SW480 (cell line): ENCODE measurements around the gene CARD11.

ENCODE experiments used
- DNase-seq: peaks from one replicate; pipeline ENCODE4 v3.0.0-alpha.2; 2016; ENCODE audit warnings: low spot score

CARD11 gene

DNA sequence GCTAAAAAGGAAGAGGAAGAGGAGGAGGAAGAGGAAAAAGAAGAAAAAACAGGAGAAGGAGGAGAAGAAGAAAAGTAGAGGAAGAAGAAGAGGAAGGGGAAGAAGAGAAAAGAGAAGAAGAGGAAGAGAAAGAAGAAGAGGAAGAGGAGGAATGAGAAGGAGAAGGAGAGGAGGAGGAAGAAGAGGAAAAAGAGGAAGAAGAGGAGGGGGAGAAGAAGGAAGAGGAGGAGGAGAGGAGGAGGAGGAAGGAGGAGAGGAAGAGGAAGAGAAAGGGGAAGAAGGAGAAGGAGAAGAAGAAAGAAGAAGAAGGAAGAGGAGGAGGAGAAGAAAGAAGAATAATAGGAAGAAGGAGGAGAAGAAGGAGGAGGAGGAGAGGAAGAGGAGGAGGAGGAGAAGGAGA lies 103.2 kb downstream of the CARD11 start:
- no peak for DNase-seq

DNA sequence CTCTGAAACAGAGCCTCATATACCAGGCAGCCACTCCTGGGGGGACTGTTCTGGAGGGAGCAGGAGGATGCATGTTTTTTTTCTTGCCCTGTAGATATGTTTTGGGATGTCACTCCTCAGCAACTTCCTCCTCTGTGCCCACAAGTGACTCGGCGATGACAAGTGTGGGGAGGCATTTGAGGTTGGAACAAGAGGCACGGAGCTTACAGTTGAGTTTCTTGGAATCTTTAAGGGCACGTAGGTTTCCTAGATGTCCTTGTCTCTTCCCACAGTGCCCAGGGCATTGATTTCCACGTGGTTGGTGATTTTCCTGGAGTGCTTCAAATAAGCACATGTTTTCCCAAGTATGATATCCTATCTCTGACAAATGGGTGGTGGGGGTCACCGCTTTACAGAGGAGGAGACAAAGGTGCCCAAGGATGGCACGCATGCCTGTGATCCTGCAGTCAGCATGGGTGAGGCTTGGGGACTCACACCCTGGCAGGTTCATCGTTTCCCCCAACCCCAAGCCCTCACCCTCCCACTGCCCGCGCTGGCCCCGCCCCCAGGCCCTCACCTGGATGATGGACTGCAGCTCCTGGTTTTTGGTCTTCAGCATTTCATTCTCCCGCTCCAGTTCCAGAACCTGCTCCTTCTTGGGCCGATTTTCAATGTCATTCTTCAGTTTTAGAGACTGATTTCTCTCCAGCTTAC lies 104.3 kb downstream of the CARD11 start:
- no peak for DNase-seq

DNA sequence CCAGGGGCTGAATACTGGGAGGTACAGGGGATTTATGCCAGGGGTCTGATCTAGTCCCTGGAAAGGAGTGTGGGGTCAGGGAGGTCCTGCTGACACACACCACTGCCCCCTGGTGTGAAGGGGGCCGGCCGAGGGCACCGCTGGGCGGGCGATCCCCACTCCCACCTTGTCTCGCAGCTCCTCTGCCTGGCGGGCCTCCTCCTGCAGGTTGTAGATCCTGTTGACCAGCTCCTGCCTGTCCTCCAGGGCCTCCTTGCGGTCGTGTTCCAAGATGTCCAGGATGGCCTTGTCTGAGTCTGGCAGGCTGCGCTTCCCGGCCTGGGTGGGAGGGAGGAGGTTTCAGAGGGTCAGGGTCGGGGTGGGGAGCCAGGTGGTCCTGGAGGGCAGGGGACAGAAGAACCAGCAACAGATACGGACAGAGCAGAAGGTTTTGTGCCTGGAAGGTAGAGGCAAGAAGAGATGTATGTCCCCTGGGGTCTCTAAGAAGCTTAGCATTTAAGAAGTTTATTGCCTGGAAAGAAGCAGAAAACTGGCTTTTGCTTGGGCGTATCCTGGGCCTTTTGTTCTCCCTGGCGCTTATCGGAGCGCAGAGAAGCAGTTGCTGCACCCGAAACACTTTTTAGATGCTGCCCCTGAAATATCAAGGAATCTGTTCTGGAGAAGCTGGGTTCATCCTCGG lies 105.0 kb downstream of the CARD11 start:
- DNase-seq: no peak

DNA sequence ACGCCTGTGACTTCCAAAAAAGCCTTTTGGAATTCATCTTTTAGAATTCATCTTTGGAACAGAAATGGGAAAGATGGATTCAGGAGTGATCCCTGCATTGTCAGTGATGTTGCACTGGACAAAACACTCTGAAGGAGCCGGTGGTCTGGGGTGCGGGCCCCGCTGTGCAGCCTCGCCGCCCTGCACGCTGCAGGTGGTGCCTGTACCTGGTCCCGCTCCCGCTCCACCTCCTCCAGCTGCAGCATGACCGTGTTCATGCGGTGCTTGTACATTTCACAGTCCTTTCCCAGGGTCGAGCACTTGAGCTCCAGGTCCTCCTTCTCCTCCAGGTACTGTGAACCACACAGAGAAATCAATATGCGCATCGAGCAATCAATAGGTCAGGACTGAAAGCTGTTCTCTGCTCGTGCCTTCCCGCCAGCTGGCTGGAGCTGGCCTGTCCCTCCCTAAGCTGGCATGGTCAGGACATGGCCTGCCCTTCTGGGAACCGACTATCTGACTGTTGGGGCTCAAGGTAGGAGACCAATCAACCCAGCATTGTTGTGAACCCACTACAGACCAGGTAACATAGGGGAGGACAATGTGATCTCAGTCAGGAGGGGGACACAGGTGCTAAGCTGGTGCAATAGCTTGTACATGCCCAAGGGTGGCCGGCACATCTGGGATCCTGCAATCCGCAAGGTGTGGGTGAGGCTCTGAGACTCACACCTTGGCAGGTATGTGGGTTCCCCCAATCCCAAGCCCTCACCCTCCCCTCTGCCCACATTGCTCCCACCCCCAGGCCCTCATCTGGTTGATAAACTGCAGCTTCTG lies 105.8 kb downstream of the CARD11 start:
- no peak for DNase-seq

DNA sequence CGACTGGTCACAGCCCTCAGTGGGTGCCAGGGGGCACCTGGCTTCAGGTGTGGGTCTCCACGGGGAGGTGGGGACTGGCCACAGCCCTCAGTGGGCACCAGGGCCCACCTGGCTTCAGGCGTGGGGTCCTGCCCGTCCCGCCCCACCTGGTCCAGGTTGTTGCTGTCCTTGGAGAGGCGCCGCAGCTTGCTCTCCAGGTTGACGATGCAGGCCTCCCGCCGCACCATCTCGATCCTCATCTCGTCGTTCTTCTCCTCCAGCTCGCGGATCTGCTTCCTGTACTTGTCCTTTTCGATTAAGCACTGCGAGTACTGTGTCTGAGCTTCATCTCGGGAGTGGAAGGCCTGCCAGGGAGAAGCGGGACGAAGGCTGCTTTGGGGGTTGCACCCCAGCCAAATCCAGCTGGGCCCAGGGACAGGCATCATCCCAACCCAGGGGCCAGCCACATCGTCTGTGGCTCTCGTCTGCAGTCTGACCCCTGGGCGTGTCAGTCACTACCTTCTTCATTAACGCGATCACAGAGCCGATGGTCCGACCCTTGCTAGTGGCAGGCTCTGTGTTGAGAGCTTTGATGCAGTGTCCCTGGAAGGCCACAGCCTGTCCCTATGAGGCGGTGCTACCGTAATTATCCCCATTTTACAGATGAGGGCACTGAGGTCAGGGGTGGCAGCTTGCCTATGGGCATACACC lies 106.6 kb downstream of the CARD11 start:
- DNase-seq: no peak

DNA sequence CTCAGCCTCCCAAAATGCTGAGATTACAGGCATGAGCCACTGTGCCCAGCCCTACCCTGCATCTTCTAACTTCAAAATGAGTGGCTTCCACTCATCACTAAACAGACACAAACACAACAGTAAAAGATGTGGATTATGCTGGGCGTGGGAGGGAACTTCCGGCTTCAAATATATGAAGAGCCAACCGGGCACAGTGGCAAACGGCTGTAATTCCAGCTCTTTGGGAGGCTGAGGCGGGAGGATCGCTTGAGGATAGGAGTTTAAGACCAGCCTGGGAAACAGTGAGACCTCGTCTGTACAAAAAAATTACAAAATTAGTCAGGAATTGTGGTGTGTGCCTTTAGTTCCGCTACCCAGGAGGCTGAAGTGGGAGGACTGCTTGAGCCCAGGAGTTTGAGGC lies 107.4 kb downstream of the CARD11 start:
- no peak for DNase-seq

DNA sequence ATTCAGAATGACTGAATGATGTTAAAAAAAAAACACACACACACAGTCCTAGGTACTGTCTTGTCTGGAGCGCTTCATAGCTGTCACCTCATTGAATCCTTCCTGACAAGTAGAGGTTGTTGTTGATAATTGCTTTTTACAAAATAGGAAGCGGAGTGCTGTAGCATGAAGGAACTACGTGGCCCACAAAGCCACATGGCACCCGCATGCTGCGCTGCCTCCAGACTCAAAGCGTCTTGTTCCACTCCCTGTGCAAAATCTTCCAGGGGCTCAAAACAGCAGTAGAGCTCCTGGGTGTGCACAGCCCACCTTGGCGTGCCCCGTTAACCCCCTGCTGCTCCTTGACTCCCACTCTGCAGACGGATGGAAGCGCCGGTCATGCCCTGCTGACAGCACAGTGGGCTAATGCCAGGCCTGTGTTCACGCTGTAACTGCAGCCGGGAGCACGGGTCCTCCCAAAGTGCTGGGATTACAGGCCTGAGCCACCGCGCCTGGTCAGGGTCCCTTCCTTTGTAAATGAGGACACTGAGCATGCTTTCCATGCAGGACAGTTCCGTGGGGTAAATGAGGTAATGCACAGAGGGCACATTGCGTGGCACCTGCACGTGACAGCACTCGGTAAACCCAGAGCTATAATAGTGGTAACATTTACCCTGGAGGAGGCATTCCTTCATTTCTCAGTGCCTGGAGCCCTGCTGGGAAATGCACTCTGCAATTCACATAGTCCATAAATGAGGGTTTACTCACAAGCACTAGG lies 108.5 kb downstream of the CARD11 start:
- no peak for DNase-seq

DNA sequence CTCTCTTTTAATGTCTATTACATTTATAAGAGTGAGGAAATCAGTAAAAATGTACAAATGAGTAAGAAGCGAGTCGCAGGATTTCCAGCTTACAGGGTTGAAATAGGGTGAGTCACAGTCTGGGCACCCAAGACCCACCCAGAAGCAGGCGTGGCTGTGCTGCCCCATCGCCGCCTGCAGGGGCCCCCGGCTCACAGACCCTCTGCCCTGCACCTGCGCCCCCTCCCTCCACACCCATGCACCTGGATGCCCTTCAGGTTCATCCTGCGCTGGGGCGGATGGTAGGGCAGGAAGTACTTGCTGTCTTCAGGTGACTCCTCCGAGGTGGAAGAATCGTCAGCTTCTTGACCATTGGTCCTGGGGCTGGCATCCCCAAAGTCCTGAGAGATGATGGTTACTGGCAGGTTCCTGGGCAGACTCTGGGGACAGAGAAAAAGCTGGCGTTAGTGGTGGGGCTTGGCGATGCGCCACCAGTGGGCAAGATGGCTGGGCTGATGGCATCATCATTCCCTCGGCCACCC lies 109.4 kb downstream of the CARD11 start:
- peak; percentile 65 for DNase-seq

DNA sequence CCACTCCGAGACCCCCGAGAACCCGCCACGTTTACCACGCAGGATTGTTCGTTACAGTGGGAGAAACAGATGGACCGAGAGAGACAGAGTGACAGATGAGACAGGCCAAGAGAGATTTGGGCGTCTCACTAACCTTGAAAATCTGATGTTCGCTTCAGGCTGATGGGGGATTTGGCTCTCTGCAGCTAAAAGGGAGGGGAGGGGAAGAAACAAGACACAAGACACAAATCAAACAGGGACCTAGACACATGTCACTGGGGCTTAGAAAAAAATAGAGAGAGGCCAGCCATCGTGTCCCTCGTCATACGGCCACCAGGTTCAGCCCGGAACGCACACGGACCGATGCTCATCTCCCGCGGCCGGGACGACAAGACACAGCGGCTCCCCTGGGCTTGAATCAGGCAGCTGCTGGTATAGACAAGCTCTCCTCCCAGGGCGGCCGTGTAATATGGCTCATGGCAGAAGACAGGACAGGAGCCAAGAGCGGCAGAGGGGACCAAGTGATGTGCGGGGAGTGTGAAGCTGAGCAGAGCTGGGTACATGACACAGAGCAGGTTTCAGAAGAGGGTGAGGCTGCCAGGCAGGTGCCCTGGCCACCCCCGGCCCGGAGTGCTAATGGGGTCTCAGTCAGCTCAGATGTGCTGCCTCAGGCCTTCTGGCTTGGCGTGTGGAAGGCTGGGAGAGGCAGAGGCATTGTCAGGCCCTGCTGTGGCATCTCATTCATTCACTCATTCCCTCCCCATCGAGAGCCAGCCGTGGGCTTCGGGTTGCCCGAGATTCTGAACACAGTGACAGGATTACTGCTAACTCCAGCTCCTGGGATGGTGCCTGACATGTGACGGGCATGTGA lies 111.0 kb downstream of the CARD11 start:
- no peak for DNase-seq

DNA sequence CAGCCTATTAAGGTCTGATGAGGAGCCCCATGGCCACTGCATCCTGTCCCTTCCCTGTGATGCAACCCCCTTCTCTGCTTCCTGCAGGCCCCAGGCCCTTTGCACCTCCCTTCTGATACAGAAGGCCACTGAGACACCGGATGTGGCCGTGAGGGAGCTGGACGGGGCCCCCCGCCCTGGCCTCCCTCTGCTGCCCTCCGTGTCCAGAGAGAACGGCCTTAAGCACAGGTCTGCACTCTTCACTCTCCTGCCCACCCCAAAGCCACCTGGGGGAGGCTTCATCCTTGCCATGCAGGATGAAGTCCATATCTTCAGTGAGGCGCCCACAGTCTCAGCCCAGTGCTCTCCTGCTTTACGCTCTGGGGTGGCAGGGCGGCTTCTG lies 112.6 kb downstream of the CARD11 start:
- no peak for DNase-seq

DNA sequence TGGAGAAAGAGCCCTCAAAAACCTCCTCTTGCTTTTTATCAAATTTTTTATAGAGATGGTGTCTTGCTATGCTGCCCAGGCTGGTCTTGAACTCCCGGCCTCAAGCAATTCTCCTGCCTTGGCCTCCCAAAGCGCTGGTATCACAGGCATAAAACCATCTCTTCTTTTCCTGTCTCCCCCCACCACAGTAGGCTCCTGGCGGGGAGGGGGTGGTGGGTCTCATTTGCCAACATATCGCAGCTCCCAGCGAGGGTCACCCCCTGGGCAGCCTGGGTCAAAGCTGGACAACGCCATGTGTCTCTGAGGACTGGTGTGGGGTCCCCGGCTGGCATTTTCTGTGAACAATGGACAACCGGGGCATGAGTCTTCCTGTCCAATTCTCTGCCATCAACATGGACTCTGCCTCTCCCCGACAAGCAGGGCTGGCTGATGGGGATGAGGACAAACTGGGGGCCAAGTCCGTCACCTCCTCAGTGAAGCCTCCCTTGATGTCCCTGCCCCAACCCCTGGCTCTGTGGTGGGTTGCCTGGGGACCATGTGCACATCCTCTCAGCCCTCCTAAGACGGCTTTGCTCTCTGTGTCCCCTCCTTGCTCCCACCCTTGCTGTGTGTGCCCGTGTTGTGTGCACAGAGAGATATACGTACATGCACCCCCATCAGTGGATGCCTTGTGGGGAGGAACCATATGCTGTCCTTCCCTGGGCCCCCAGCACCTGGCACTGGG lies 113.2 kb downstream of the CARD11 start:
- DNase-seq: no peak

DNA sequence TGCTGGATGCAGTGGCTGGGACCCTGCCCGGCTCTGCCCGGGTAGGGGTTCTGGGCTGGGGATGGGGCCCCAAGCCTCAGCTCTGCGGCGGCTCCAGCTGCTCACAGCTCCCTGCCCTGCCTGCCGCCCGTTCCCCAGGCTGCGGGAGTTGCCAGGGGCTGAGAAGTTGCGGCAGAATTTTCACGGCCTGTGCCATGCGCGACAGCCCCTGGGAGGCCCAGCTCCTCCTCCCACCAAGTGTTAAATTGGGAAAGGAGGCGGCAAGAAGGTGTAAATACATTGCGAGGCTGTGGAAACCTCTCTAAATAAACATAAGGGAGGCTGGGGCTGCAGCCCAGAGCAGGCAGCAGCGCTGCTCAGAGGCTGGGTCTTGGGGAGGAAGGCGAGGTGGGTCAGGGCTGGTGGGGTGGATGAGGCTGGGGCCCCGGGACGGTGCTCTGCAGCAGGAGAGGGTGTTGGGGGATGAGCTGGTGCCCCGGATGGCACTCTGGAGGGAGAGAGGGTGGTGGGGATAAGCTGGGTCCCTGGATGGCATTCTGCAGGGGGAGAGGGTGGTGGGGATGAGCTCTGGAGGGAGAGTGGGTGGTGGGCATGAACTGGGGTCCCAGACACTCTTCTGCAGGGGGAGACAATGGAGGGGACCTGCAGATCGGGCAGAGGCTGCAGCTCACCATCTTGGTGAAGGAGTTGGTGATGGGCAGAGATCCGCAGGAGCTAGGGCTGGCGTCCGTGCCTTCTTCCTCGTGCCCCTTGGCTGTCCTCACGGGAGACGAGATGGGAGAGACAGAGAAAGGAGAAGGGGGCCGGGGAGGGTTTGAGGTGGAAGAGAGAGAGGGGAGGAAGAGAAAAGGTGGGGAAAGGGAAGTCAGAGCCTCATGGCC lies 114.1 kb downstream of the CARD11 start:
- DNase-seq: no peak

DNA sequence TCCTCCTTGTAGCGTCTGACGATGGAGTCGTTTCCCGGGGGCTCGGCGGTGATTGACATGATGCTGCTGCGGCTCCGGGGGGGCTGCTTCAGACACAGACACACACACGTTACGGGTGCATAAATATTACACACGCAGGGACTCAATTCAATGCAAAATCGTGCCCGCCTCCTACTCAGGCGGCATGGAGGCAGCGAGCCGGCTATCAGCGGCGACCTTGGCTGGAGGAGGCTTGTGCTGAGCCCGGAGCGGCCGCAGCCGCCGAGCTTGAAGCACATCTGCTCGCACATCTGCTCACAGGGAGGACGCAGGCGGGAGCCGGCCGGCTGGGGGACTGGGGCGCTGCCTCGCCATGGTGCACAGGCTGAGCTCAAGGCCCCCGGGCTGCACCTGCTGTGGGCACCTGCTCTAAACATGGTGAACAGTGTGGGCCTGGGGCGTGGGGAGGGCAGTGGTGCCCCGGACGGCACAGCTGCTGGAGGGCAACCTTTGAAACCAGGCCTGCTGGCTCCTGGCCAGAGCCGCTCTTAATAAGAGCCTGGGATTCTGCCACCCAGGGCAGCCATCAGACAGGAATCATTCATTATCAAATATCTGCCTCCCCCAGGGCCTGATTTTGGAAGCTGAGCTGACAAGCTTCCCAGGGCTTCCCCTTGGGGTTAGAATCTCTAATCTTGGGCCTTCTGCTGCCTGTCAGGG lies 114.9 kb downstream of the CARD11 start:
- DNase-seq: no peak

DNA sequence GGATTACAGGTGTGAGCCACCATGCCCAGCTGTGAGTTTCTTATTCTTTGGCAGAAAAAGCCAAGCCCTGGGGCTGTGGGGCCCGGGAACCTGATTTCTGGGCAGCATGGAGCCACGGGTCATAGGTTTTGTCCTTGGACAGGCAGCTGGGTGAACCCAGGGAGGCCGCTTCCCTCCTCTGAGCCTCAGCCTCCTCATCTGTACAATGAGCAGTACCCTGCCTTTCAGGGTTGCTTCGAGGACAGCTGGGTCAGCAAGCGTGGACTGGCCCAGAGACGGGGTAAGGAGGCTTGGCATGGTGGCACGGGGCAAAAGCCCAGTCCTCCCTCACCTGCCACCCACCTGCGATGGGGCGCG lies 115.4 kb downstream of the CARD11 start:
- no peak for DNase-seq

DNA sequence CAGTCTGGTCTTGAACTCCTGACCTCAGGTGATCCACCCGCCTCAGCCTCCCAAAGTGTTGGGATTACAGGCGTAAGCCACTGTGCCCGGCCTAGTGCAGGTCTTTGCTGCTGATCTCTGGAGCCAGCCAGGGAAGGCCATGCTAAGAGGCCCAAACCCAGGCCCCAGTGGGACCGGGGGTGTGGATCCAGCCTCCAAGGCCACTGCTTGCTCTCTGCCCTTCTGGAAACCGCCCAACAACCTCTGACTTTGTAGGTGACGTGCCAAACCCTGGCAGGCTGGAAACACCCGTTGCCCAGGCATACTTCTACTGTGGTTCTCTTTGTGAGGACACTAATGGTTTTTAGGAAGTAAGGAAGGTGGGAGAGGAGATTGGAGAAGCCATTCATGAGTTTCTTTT lies 116.1 kb downstream of the CARD11 start:
- DNase-seq: no peak

DNA sequence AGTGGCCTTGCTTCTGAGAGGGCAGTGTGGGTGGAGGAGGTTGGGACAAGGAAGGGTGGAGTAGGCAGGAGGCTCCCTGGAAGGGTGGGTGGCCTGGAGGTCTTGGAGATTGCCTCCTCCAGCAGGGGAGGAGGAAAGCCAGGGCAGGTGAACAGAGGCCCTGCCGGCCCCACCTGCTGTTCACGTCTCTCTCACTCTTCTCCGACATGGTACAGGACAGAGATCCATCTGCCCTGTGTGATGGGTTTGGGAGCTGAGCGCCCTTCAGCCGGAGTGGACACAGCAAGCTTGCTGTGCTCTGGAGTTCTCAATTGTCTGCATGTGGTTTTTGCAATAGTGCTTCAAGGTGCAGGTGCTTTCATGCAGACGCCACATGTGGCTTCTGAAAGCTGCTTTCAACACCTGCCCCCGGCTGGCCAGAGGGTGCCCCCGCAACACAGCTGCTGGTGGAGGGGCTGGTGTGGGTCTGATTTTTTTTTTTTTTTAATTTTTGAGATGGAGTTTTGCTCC lies 116.7 kb downstream of the CARD11 start:
- no peak for DNase-seq

DNA sequence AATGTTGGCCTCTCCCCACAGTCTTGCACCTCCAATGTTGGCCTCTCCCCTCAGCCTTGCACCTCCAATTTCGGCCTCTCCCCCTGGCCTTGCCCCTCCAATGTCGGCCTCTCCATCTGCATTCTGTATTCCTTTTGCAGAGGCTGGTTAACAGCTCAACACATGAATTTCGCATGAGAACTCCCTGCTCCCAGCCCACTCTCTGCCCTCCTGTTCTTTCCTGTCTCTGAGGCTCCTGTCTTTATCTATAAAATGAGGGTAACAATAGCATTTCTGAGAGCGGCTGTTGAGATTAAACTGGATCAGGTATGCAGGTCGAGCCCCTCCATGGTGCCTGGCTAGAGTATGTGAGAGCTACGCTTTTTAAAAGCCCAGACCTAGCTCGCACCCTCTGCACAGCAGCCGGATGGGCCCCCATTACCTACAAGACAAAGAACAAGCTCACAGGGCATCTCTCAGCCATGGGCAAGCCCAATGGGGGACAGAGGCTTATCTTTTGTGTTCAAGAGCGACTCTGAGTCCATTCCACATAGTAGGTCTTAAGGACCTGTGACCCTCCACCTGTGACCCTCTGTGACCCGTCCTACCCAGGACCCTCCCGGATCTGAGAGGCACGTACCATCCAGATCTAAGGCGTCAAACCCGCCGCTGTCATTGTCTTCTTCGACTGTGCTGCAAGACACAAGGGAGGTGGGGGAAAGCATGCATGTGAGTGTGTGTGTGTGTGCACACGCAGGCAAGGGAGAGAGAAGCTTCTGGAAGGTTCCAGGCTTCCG lies 117.4 kb downstream of the CARD11 start:
- DNase-seq: no peak
